Mesothelial cell of epicardium (in vitro differentiated cells): ENCODE results near the gene SHE. TPM values are rescaled to one million over a fixed set of nuclear protein-coding genes. Genes with fewer than 3 reads are reported as not detected.
"Not testable (repeated sequence)": the region's sequence is repeated elsewhere in the genome, so short reads cannot be mapped to it uniquely, and the experiment has no call there.

ENCODE experiments used
- DNase-seq, 2 experiments: peaks; one replicate each; pipeline ENCODE4 v3.0.0; 2021; ENCODE audit warnings: low spot score in 2 of 2; ENCODE audit not compliant: unreplicated experiment in 2 of 2
- H3K27ac Mint-ChIP-seq: 2 replicates; pipeline ENCODE4 v1.8.0; 2021; ENCODE audit warnings: mixed read lengths
- H3K27me3 Mint-ChIP-seq: 2 replicates; pipeline ENCODE4 v1.8.0; 2021; ENCODE audit warnings: low read depth, mixed read lengths
- H3K36me3 Mint-ChIP-seq: 2 replicates; pipeline ENCODE4 v1.8.0; 2021; ENCODE audit warnings: mixed read lengths
- H3K4me1 Mint-ChIP-seq: 2 replicates; pipeline ENCODE4 v1.8.0; 2021; ENCODE audit warnings: mixed read lengths
- H3K4me3 Mint-ChIP-seq: 2 replicates; pipeline ENCODE4 v1.8.0; 2021; ENCODE audit warnings: mild to moderate bottlenecking, moderate library complexity, mixed read lengths
- H3K9me3 Mint-ChIP-seq: 2 replicates; pipeline ENCODE4 v1.8.0; 2021; ENCODE audit warnings: mixed read lengths
- CTCF ChIP-seq: fragments of 200-600 bp; sonication (generic); IDR thresholded peaks from one replicate; pipeline ENCODE4 v1.5.0; 2021; ENCODE audit warnings: antibody characterized with exemption; ENCODE audit not compliant: unreplicated experiment
- total RNA-seq: library from RNA; stranded (reverse); gene quantifications from 3 replicates; pipeline ENCODE4 v1.2.1, GENCODE V29; 2021

The SHE gene
- total RNA-seq, 1 donor from 2014 or later = 0.29 TPM

GRCh38 chr1:154490317-154490716, 11.9 kb downstream of the SHE start:
- TF ChIP-seq CTCF = no peak
- H3K4me1 Mint-ChIP-seq = peaks cover 6% of the 10 kb centered on the region
- peaks cover 32% of the 10 kb centered on the region for H3K27me3 Mint-ChIP-seq
- no peaks in the 10 kb centered on the region for H3K9me3 Mint-ChIP-seq
- no peak for DNase-seq
- no peaks in the 10 kb centered on the region for H3K36me3 Mint-ChIP-seq
- no peak overlapping the region for H3K27ac Mint-ChIP-seq
- no peak overlapping the region for H3K4me3 Mint-ChIP-seq

DNA sequence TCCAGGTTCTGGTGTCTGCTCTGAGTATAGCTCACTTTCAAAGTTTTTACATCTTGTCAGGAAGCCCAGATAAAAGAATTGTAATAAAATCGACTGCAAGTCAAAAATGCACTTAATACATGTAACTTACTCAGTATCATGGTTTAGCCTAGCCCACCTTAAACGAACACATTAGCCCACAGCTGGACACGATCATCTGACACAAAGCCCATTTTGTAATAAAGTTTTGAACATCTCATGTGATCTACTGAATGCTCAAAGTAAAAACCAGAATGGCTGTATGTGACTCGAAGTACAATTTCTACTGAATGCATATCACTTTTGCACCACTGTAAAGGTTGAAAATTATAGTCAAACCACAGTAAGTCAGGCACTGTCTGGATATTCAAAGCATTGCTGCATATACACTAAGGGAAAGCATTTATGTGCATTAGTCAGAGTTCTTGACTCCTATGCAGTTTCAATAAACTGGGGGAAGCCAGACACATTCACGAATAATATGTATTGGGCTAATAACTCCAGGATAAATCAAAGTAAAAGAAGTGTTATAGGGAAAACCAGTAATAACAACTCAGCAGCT, 12.4 kb downstream of the SHE start:
- Mint-ChIP-seq H3K9me3 (no peaks in the 10 kb centered on the region), H3K36me3 (no peaks in the 10 kb centered on the region), H3K4me1 (peaks cover 6% of the 10 kb centered on the region), H3K27me3 (peaks cover 32% of the 10 kb centered on the region), H3K4me3 (no peak overlapping the region), H3K27ac (no peak overlapping the region)
- DNase-seq = no peak
- TF ChIP-seq CTCF = no peak

- peaks cover 6% of the 10 kb centered on the region for H3K4me1 Mint-ChIP-seq
Observed at GRCh38 chr1:154488922-154489321, 13.3 kb downstream of the SHE start.

DNA sequence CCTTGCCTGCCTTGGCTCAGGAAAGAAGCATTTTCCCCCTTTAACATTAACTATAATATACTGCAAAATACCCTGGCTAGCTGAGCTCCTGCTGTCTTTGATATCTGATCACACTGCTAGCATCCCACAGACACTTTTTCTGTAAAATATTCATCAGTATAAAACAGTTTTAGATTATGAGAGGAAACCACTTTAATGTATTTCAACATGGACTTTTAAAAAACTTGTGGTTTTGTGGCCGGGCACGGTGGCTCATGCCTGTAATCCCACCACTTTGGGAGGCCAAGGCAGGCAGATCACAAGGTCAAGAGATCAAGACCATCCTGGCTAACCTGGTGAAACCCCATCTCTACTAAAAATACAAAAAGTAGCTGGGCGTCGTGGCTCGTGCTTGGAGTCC, 15.5 kb downstream of the SHE start:
- H3K4me3 Mint-ChIP-seq = not testable (repeated sequence)

More at GRCh38 chr1:154488922-154489321, 13.3 kb downstream of the SHE start:
- TF ChIP-seq CTCF = no peak
- Mint-ChIP-seq H3K27me3 (peaks cover 32% of the 10 kb centered on the region), H3K4me3 (no peak overlapping the region), H3K27ac (no peak overlapping the region), H3K36me3 (no peaks in the 10 kb centered on the region), H3K9me3 (no peaks in the 10 kb centered on the region)
- DNase-seq = no peak

DNA sequence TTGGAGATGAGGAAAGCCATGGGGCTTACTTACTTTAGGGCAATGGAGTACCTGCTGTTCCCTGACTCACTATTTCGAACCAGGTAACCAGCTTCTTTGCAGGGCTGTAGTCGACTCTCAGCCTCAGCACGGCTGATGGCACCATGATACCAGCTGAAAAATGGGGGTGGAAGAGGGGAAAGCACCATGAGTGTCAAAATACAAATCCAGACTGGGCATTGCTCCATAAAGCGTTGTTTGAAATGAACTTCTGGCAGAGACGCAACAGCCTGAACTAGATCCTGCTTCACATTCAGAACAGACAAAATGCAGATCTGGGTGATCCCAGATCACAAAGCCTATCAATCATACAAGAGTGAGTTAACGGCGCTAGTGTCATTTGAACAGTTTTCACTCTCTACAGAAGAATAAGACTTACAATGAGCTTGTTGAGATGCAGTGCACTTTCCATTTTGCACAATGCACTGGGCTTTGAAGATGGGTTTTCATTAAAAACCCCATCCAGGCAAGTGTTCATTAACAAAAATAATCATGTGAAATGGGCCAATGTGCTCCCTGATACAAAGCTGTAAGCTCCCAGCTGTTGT, 16.2 kb downstream of the SHE start:
- Mint-ChIP-seq H3K27ac (no peak overlapping the region), H3K4me3 (no peak overlapping the region)

More for the DNA sequence above, 15.5 kb downstream of the SHE start:
- H3K36me3 Mint-ChIP-seq, H3K4me1 Mint-ChIP-seq, H3K27ac Mint-ChIP-seq, DNase-seq, H3K9me3 Mint-ChIP-seq: not testable (repeated sequence)
- H3K27me3 Mint-ChIP-seq = peaks cover 18% of the 10 kb centered on the region

More for the DNA sequence above, 16.2 kb downstream of the SHE start:
- H3K9me3 Mint-ChIP-seq = no peaks in the 10 kb centered on the region
- H3K4me1 Mint-ChIP-seq = no peaks in the 10 kb centered on the region
- no peaks in the 10 kb centered on the region for H3K36me3 Mint-ChIP-seq
- no peak for TF ChIP-seq CTCF
- DNase-seq = no peak
- peaks cover 11% of the 10 kb centered on the region for H3K27me3 Mint-ChIP-seq
